GM19397 (cell line): ENCODE results near the gene KRTAP17-1.
"Not testable (repeated sequence)": the region's sequence is repeated elsewhere in the genome, so short reads cannot be mapped to it uniquely, and the experiment has no call there.

Experiments used
- ATAC-seq: cut with Tn5 transposase; IDR thresholded peaks from one replicate; pipeline ENCODE4 v1.9.1; 2021; ENCODE audit warnings: mild to moderate bottlenecking, moderate library complexity; ENCODE audit not compliant: unreplicated experiment

KRTAP17-1 gene, protein sequence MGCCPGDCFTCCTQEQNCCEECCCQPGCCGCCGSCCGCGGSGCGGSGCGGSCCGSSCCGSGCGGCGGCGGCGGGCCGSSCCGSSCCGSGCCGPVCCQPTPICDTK

DNA sequence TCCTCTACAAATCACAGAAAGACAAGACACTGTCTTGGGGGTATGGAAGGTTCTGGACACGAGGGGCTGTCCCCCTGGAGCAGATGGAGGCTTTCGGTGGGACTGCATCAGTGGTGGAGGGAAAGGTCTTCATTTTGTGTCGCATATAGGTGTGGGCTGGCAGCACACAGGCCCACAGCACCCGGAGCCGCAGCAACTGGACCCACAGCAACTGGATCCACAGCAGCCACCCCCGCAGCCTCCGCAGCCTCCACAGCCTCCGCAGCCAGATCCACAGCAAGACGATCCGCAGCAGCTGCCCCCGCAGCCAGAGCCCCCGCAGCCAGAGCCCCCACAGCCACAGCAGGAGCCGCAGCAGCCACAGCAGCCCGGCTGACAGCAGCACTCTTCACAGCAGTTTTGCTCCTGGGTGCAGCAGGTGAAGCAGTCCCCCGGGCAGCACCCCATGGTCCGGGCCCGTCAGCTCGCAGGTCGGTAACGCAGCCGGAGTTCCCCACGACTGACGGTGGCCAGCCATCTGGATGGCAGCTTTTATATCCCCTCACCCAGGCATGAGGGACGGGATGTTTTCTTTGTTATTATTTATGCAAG is at the start of gene KRTAP17-1:
KRTAP17-1 (minus strand) TSS at position 507 of the 591 bp plus-strand sequence; CDS start at position 447, 60 bp downstream.
- no peak for ATAC-seq

DNA sequence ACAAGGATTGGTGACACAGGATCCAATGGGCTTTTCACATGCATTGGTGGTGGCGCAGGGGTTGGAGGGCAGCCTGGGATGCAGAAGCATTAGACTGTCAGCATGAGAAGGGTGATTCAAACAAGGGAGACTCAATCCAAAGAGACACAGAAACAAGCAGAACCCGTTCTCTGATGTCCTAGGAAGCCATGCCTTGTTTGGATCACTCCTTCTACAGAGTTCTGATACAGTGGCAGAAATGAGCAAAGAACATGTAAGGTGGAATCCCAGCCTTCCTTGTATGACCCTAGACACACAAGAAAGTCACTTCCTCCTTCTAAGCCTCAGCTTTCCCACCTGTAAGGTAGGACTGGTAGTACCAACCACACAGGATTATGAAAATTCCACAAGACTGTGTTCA is 48.4 kb upstream of the KRTAP17-1 start:
- no peak for ATAC-seq

DNA sequence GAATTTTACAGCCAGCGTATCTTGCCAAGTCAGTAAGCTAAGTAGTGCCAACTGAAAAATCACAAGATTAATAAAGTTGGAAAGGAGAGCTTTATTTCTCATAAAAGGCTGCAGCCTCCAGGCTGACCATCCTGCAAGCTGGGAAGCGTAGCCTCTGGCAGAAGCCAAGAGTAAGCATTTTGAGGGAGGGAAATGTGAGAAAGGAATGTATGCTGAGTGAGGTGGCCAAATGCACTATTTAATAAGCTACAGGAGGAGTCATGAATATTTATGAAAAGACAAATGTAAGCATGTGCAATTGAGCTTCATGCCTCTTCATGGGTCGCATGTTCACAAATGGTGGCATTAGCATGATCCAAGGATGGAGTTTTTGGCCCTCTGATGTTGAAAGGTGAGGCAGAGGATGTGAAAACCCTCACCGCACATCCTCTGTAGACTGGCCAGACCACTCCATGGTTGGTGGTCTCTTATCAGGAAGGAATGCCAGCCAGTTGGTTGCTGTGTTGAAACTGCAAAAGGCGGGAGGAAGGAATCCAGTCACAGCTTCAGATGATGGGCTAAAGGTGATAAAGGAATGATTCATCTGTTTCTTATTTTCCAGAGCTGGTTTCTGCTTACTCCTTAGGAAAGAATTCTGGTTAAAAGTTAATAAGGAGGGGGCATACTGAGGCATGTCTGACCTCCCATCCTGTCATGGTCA is 44.9 kb upstream of the KRTAP17-1 start:
- no peak for ATAC-seq

DNA sequence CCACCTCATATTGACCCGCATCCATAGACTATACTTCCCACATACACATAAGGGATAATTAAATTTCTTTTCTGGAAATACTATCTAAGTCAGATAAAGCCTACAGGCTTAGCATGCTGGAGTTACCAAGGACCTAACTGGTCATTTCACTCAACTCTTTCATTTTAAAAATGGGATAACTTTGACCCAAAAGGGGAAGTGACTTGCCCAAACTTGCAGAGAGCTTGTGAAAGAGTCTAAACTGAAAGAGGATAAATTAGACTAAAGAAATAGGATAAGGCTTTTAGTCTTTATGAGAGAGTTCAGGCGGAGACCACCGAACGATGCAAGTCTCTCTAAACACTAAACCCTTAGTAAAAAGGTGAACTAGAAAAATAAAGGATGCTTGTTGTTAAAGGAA is 39.0 kb upstream of the KRTAP17-1 start:
- no peak for ATAC-seq

- ATAC-seq = no peak
Observed at GRCh38 chr17:41352597-41353366, 37.3 kb upstream of the KRTAP17-1 start.

DNA sequence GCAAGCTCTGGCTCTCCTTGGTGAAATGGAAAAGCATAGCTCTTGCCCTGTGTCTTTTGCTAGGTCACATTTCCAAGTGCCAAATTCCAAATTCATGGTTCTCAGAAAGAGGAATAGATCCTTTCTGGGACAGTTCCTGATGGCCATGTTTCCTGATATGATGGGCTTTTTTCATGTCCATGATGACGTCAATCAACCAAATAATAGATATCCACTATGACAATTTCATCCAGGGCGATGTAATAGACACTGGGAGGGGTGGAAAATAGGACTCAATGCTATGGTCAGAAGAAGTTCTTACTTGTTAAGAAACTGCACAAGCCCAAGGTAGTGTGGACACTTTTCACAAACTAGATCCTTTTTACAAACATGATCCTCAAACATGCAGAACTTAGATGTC is 35.7 kb upstream of the KRTAP17-1 start:
- ATAC-seq = no peak

DNA sequence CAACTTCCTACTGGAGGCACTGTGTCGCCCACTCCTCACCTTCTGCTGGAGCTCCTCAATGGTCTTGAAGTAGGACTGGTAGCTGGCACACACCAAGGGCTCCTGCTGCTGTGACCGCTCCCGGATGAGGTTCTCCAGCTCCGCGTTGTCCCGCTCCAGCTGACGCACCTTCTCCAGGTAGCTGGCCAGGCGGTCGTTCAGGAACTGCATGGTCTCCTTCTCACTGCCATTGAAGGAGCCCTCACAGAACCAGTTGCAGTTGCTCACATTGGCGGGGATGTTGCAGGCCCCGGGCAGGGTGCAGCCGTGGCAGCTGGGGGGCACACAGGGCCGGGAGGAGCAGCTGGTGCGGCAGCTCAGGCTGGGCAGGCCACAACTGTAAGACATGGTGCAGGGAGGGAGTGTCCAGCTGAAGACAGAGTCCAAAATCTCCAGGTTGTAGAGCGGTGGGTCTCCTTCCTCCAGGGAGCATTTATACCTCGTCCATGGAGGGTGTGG is 34.9 kb upstream of the KRTAP17-1 start, which contains the start of gene KRT33A:
KRT33A (minus strand) TSS at position 448 of the 498 bp plus-strand sequence; CDS start at position 387, 61 bp downstream.
- ATAC-seq = not testable (repeated sequence)

DNA sequence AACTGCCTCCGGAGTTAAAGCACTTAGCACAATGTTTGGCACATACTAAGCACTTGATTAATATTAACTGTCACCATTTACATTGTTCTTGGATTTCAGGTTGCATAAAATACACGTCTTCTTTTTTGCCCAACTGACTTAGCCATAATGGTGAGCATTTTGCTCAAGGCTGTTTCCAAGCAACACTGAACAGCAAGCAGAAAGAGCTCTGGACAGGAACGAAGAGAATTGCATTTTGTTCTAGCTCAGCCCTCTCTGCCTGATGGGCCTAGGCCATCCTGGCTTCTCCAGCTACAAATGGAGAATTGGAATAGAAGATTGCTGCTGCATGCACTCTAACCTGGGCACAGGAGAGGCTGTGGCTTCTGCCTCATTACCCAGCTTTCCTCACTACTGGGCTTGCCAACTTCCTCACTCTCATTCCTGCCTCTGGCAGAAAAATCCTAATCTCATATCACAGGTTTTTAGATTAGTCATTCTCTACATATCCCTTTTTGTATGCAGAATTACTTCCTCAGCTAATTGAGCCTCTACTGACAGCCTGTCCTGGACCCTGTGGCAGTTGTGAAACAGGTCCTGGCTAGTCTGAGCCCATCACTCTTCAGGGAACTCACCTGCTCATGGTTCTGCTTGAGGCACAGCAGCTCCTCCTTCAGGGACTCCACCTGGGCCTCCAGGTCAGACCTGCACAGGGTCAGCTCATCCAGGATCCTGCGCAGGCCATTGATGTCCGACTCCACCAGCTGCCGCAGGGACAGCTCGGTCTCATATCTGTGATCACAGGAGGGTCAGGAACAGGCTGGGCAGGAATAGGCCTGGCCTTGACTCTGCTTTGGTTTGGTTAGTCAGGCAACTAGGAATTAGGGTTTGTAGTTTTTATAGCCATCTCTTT is 32.6 kb upstream of the KRTAP17-1 start:
- ATAC-seq = no peak

DNA sequence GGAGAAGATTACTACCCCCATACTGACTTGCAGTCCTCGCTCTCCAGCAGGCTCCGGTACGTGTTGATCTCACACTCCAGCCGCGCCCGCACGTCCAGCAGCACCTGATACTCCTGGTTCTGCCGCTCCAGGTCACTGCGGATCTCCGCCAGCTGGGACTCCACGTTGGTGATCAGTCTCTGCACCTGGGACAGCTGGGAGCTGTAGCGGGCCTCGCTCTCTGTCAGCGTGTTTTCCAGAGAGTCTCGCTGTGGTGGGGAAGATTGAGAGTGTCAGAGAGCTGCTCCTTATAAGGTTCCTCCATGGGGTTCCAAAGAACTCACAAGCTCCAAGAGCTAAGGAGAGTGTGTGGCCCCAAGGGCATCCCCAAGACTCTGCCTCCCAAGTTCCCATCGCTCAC is 30.9 kb upstream of the KRTAP17-1 start:
- ATAC-seq = not testable (repeated sequence)

- no peak for ATAC-seq
Observed at GRCh38 chr17:41345992-41346391, 30.5 kb upstream of the KRTAP17-1 start.

DNA sequence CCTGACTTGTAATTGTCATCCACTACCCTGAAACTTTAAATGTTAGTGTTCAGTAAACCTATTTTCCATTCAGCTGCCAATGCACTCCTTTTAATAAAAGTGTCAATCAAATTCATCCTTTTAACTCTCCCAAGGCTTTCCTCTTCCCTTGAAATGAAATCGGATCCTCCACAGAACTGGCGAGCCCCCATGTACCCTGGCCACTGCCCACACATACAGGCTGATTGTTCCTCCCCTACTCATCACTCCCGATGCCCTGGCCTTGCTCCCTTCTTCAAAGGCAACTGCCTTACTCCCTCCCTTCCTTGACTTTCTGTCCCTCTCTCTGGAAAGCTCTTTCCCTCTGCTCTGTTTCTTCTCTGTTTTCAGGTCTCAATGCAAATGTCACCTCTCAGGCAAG is 27.5 kb upstream of the KRTAP17-1 start:
- no peak for ATAC-seq

DNA sequence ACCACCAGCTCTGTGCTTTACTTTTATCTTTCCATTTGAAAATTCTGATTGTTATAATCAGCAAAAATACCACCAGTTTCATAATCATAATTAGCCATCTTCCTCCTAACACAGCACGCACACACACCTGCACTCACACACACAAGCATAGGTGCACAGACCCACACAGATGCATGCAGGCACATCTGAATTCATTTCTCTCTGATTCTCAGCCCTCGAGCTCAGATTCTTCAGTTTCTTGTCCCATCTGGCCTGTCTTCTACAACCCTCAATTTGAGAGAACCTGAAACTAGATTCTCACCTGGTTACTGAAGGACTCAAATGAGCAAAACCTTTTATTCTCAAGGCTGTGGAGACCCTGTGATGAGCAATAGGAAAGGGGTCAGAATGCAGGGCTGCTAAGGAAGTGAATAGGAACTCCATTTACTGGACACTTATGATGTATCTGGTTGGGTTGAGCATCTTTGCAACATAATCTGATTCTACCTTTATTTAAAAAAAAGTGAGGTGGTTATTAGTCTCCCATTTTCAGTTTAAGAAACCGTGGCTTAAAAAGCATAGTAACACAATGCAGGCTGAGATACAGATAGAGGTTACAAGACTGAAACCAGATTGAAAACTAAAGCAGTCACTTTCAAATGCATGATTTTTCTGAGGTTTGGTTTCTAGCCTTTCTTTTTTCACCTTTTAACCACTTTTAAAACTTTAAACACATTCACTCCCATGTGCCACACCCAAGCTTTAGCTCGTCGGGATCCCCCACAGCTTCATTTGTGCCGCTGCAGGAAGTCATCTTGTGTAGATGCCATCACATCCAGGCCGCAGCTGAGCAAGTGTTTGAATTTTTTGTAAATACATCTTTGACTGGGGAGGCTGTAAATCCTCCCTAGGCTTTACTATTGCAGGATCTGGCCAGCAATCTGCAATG is 25.7 kb upstream of the KRTAP17-1 start:
- no peak for ATAC-seq

- ATAC-seq = no peak
Observed at GRCh38 chr17:41340494-41340893, 25.0 kb upstream of the KRTAP17-1 start.

- no peak for ATAC-seq
Observed at GRCh38 chr17:41339571-41340172, 24.2 kb upstream of the KRTAP17-1 start.

DNA sequence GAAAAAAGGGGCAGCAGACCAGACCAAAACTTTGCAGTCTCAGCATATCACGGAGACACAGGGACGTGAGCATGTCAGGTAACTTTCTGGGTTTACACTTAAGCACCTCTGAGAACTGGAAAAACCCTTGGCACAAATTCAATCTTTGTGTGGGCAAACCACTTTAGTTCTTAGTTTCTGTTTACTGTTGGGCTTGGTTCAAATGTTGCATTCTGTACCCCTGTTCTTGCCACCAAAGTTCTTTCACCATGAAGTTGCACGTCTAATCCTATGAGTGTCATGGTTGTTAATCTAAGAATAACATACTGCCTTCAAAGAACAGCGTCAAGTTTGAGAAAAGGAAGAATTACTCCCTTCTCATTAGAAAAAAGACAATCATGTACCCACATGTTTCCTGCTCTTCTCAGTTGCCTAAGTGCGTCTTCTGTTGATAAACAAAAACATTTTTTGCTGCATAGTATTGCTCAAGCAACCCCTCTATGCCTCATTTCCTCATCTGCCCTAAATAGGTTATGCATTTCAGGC is 23.5 kb upstream of the KRTAP17-1 start:
- ATAC-seq = no peak

- no peak for ATAC-seq
Observed at GRCh38 chr17:41335747-41336146, 20.2 kb upstream of the KRTAP17-1 start.

- no peak for ATAC-seq
Observed at GRCh38 chr17:41334385-41335305, 19.1 kb upstream of the KRTAP17-1 start.

DNA sequence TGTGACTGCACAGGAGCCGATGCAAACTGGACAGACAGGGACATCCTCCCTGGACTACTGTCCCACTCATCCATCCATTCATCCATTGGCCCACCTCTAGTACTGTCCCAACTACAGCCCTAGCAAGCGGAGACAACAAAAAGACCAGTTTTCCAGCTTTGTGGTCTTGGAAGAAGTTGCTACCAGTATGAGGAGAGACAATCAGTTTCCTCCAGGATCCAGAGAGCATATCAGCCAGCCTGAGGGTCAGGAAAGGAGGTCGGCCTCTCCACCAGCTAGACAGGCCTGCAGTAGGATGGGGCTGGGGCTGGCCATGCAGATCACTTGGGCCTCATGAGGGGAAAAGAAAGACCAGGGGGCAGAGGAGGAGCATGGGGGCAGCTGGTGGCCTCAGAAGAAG is 18.3 kb upstream of the KRTAP17-1 start:
- no peak for ATAC-seq
